DOHH2 (cell line): ENCODE measurements around the gene KHDC4.
"Not testable (repeated sequence)": the region's sequence is repeated elsewhere in the genome, so short reads cannot be mapped to it uniquely, and the experiment has no call there.

Source experiments
- H3F3A ChIP-seq: fragments of 200-600 bp; sonication (generic), shearing (Covaris generic); 2 replicates; pipeline ENCODE4 v1.6.0; 2016; ENCODE audit warnings: antibody characterized with exemption, mild to moderate bottlenecking; ENCODE audit not compliant: control insufficient read depth, insufficient read depth
- H3K27ac ChIP-seq: fragments of 200-600 bp; sonication (generic); 2 replicates; pipeline ENCODE4 v1.5.1; 2014; ENCODE audit warnings: low read depth, mild to moderate bottlenecking, low read length, moderate library complexity
- H3K27me3 ChIP-seq: fragments of 200-600 bp; sonication (generic); 2 replicates; pipeline ENCODE4 v1.6.1; 2014; ENCODE audit warnings: mild to moderate bottlenecking, low read length, mixed read lengths; ENCODE audit not compliant: control insufficient read depth
- H3K36me3 ChIP-seq: fragments of 200-600 bp; sonication (generic); 2 replicates; pipeline ENCODE4 v1.6.1; 2014; ENCODE audit warnings: mild to moderate bottlenecking, low read length, moderate library complexity, mixed read lengths; ENCODE audit not compliant: control insufficient read depth
- H3K4me1 ChIP-seq: fragments of 200-600 bp; sonication (generic); 2 replicates; pipeline ENCODE4 v1.6.1; 2014; ENCODE audit warnings: mild to moderate bottlenecking, low read length, mixed read lengths; ENCODE audit not compliant: control insufficient read depth
- H3K4me2 ChIP-seq: fragments of 200-600 bp; sonication (generic); 2 replicates; pipeline ENCODE4 v1.6.0; 2014; ENCODE audit warnings: mild to moderate bottlenecking, low read length, moderate library complexity
- H3K4me3 ChIP-seq: fragments of 200-600 bp; sonication (generic); 2 replicates; pipeline ENCODE4 v1.5.1; 2014; ENCODE audit warnings: mild to moderate bottlenecking, low read length, mixed read lengths
- H3K79me2 ChIP-seq: fragments of 200-600 bp; sonication (generic); 2 replicates; pipeline ENCODE4 v1.6.1; 2014; ENCODE audit warnings: mild to moderate bottlenecking, low read length, mixed read lengths; ENCODE audit not compliant: control insufficient read depth
- H3K9me2 ChIP-seq: fragments of 200-600 bp; sonication (generic); replicated peaks from 2 replicates; pipeline ENCODE4 v1.6.1; 2014; ENCODE audit warnings: mild to moderate bottlenecking, low read length, mixed read lengths; ENCODE audit not compliant: control insufficient read depth
- H3K9me3 ChIP-seq: fragments of 200-600 bp; sonication (generic); 2 replicates; pipeline ENCODE4 v1.6.1; 2014; ENCODE audit warnings: antibody characterized with exemption, low read length, mixed read lengths; ENCODE audit not compliant: control insufficient read depth, insufficient read depth
- H4K20me1 ChIP-seq: fragments of 200-600 bp; sonication (generic); 2 replicates; pipeline ENCODE4 v1.6.0; 2014; ENCODE audit warnings: low read depth, mild to moderate bottlenecking, antibody characterized with exemption, low read length, moderate library complexity; ENCODE audit not compliant: control insufficient read depth, insufficient read depth
- CTCF ChIP-seq: fragments of 200-600 bp; sonication (generic); IDR thresholded peaks from one replicate; pipeline ENCODE4 v1.5.1; 2014; ENCODE audit warnings: antibody characterized with exemption, mild to moderate bottlenecking, low read depth, low read length; ENCODE audit not compliant: poor library complexity, severe bottlenecking
- EZH2phosphoT487 ChIP-seq: fragments of 200-600 bp; sonication (generic); IDR thresholded peaks from 2 replicates; pipeline ENCODE4 v1.6.1; 2017; ENCODE audit warnings: borderline replicate concordance, mild to moderate bottlenecking, antibody characterized with exemption, low read length, moderate library complexity, mixed read lengths

The KHDC4 gene

DNA sequence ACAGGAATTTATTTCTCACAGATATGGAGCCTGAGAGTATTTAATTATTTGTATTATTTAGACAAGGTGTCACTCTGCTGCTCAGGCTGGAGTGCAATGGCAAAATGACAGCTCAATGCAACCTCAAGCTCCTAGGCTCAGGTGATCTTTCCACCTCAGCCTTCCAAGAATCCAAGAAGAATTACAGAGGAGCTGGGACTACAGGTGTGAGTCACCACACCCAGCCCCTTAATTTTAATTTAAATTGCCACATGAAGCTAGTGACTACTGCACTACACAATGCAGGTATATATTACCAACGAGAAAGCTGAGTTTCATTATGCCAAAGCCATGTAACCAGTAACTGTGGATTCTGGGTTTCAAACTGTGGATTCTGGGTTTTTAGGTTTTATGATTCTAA, 2.1 kb downstream of the KHDC4 start:
- Histone ChIP-seq H3K36me3 (peaks cover 69% of the 10 kb centered on the region), H3K9me2 (no peaks in the 10 kb centered on the region), H4K20me1 (peaks cover 17% of the 10 kb centered on the region), H3K9me3 (no peaks in the 10 kb centered on the region), H3K4me3 (peak overlapping the region; percentile 83), H3K79me2 (peaks cover 69% of the 10 kb centered on the region), H3F3A (peaks cover 11% of the 10 kb centered on the region), H3K4me1 (peaks cover 41% of the 10 kb centered on the region), H3K27me3 (no peaks in the 10 kb centered on the region), H3K4me2 (peak overlapping the region; percentile 83), H3K27ac (no peak overlapping the region)
- TF ChIP-seq CTCF (no peak), EZH2phosphoT487 (no peak)

DNA sequence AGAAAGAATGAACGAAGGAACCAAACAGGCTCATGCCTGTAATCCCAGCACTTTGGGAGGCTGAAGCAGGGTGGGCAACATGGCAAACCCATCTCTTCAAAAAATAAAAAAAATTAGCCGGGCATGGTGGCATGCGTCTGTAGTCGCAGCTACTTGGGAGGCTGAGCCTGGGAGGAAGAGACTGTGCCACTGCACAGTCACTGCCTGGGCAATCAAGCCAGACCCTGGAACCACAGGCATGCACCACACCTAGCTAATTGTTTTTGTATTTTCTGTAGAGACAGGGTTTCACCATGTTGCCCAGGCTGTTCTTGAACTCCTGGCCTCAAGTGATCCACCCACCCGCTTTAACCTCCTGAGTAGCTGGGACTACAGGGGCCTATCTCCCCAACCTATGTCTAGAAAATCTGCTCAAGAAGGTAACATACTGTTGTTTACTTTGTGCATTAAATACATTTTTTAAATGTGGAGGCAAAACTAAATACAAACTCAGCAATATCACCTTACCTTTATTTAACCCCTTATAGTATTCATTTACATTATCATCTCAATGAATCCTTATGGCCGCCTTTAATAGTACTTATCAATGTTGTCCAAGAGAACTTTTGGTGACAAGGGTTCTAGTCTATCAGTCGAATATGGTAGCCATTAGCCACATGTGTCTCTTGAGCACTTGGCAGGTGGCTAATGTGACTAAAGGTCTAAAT, 2.7 kb downstream of the KHDC4 start:
- TF ChIP-seq CTCF, result no peak
- no peak for TF ChIP-seq EZH2phosphoT487
- Histone ChIP-seq H4K20me1 (peaks cover 17% of the 10 kb centered on the region), H3K9me3 (no peaks in the 10 kb centered on the region), H3K9me2 (no peaks in the 10 kb centered on the region), H3K4me2 (peak overlapping the region; percentile 83), H3K36me3 (peaks cover 75% of the 10 kb centered on the region), H3K4me3 (peak overlapping the region; percentile 83), H3K27ac (no peak overlapping the region), H3K79me2 (peaks cover 75% of the 10 kb centered on the region), H3K4me1 (peaks cover 41% of the 10 kb centered on the region), H3K27me3 (no peaks in the 10 kb centered on the region), H3F3A (peaks cover 11% of the 10 kb centered on the region)

- Histone ChIP-seq H3K4me3 (0 out of 2 replicates have a peak overlapping the region, but pooled peaks have one; percentile 20), H3K4me1 (peaks cover 41% of the 10 kb centered on the region), H3K4me2 (peak overlapping the region; percentile 5; the same call in 1 of the 2 replicates), H3K79me2 (peaks cover 80% of the 10 kb centered on the region), H4K20me1 (peaks cover 17% of the 10 kb centered on the region), H3K36me3 (peaks cover 83% of the 10 kb centered on the region)
- not testable (repeated sequence) for H3K9me3 ChIP-seq, H3K27ac ChIP-seq, H3K27me3 ChIP-seq, H3F3A ChIP-seq, H3K9me2 ChIP-seq
These were observed 3.5 kb downstream of the KHDC4 start for GRCh38 chr1:155930725-155931124.

- no peak for TF ChIP-seq EZH2phosphoT487
- TF ChIP-seq CTCF, result no peak
These were observed 5.2 kb downstream of the KHDC4 start for GRCh38 chr1:155929057-155929456.

More at GRCh38 chr1:155929057-155929456, 5.2 kb downstream of the KHDC4 start:
- Histone ChIP-seq H3K4me1 (peaks cover 33% of the 10 kb centered on the region), H3K36me3 (peaks cover 97% of the 10 kb centered on the region), H3K27me3 (no peaks in the 10 kb centered on the region), H3K27ac (no peak overlapping the region), H4K20me1 (peaks cover 17% of the 10 kb centered on the region), H3K9me3 (no peaks in the 10 kb centered on the region), H3F3A (0 out of 2 replicates have a peak, but pooled peaks cover 2% of the 10 kb centered on the region), H3K4me2 (no peak overlapping the region), H3K4me3 (no peak overlapping the region), H3K9me2 (no peaks in the 10 kb centered on the region), H3K79me2 (peaks cover 77% of the 10 kb centered on the region)
